Vagina (tissue), 2 donors: ENCODE data around the gene THY1. TPM values are rescaled to one million over a fixed set of nuclear protein-coding genes. Genes with fewer than 3 reads are reported as not detected.

Experiments used
- DNase-seq, 2 donors: peaks; one replicate each; pipeline ENCODE4 v3.0.0-alpha.2; 2017; ENCODE audit errors: extremely low spot score in 2 of 2
- H3K27ac ChIP-seq: fragments of 200-600 bp; sonication (generic); one replicate; pipeline ENCODE4 v1.5.1; 2019
- H3K27me3 ChIP-seq: fragments of 200-600 bp; sonication (generic); one replicate; pipeline ENCODE4 v1.5.1; 2019
- H3K36me3 ChIP-seq, 2 donors: fragments of 200-600 bp; sonication (generic); one replicate each; pipeline ENCODE4 v1.5.1; 2017 to 2019
- H3K4me1 ChIP-seq: fragments of 200-600 bp; sonication (generic); one replicate; pipeline ENCODE4 v1.5.1; 2019
- H3K4me3 ChIP-seq, 2 donors: fragments of 200-600 bp; sonication (generic); 1 replicate in 1 of 2; 2 replicates in 1 of 2; pipeline ENCODE4 v1.5.1; 2016 to 2019
- H3K9me3 ChIP-seq: fragments of 200-600 bp; sonication (generic); one replicate; pipeline ENCODE4 v1.5.1; 2019
- CTCF ChIP-seq, 3 experiments: fragments of 450-650 bp in 2 of 3; fragments of 200-600 bp in 1 of 3; sonication (generic) in 1 of 3; IDR thresholded peaks; one replicate each; pipeline ENCODE4 v1.5.1; 2017 to 2019; ENCODE audit warnings: antibody characterized with exemption in 3 of 3, mild to moderate bottlenecking in 2 of 3, moderate library complexity in 2 of 3
- POLR2A ChIP-seq, 2 donors: fragments of 450-650 bp; IDR thresholded peaks; one replicate each; pipeline ENCODE4 v1.6.1; 2017; ENCODE audit warnings: antibody characterized with exemption in 2 of 2, mild to moderate bottlenecking in 2 of 2, moderate library complexity in 2 of 2
- POLR2AphosphoS5 ChIP-seq, 2 donors: sonication (generic); formaldehyde crosslinking; IDR thresholded peaks; one replicate each; pipeline ENCODE4 v1.9.0; 2017; ENCODE audit warnings: antibody characterized with exemption in 2 of 2, mild to moderate bottlenecking in 2 of 2, low read depth in 1 of 2; ENCODE audit not compliant: insufficient read depth in 1 of 2
- intact Hi-C: fragments of 100-400 bp; cut with DNase I; formaldehyde crosslinking; loops from one replicate; pipeline ENCODE4 v1.15.1; 2023
- small RNA-seq: library from RNA; depleted of rRNA; stranded (forward); fragments of <200 nt; gene quantifications from one replicate; pipeline ENCODE3, GENCODE V24; 2016
- total RNA-seq: library from RNA; depleted of rRNA; stranded (reverse); fragments of >200 nt; gene quantifications from one replicate; pipeline ENCODE4 v1.2.3, GENCODE V29; 2016

THY1 gene
- total RNA-seq, 1 donor from 2014 or later, result 48.9 TPM

GRCh38 chr11:119370486-119371046, 52.4 kb downstream of the THY1 start:
- Histone ChIP-seq H3K4me1 (peaks cover 79% of the 10 kb centered on the region), H3K27me3 (no peaks in the 10 kb centered on the region), H3K27ac (peak overlapping the region; percentile 42), H3K9me3 (no peaks in the 10 kb centered on the region), H3K4me3 (no peak overlapping the region), H3K36me3 (no peaks in the 10 kb centered on the region)
- no peak for TF ChIP-seq POLR2A (IDR thresholded peaks at IDR 0.05)
- peak in 1 of 2 donors; percentile 12 for TF ChIP-seq POLR2AphosphoS5 (IDR thresholded peaks at IDR 0.05; ENCODE audit: insufficient read depth in 1 of 2, low read depth in 1 of 2)
- no peak for TF ChIP-seq CTCF (IDR thresholded peaks at IDR 0.05)
- intact Hi-C loops, result no loop called here
- DNase-seq, result no peak

GRCh38 chr11:119369132-119369925, 53.6 kb downstream of the THY1 start:
- no peaks in the 10 kb centered on the region for H3K36me3 ChIP-seq
- no peaks in the 10 kb centered on the region for H3K9me3 ChIP-seq
- no peak overlapping the region for H3K4me3 ChIP-seq
- no peak for DNase-seq
- peaks cover 73% of the 10 kb centered on the region for H3K4me1 ChIP-seq
- peak overlapping the region; percentile 79 for H3K27ac ChIP-seq
- TF ChIP-seq CTCF (IDR thresholded peaks at IDR 0.05), result no peak
- TF ChIP-seq POLR2A (IDR thresholded peaks at IDR 0.05), result no peak
- no peak for TF ChIP-seq POLR2AphosphoS5 (IDR thresholded peaks at IDR 0.05; ENCODE audit: insufficient read depth in 1 of 2, low read depth in 1 of 2)
- intact Hi-C loops, result no loop called here
- H3K27me3 ChIP-seq, result no peaks in the 10 kb centered on the region

- Histone ChIP-seq H3K27ac (peak overlapping the region; percentile 79), H3K4me3 (no peak overlapping the region), H3K36me3 (no peaks in the 10 kb centered on the region), H3K4me1 (peaks cover 70% of the 10 kb centered on the region), H3K9me3 (no peaks in the 10 kb centered on the region), H3K27me3 (no peaks in the 10 kb centered on the region)
- no peak for TF ChIP-seq CTCF (IDR thresholded peaks at IDR 0.05)
- TF ChIP-seq POLR2AphosphoS5 (IDR thresholded peaks at IDR 0.05; ENCODE audit: insufficient read depth in 1 of 2, low read depth in 1 of 2), result peak; percentile 53 to 78
- intact Hi-C loops, result no loop called here
- DNase-seq, result no peak
These were observed 54.6 kb downstream of the THY1 start for GRCh38 chr11:119368121-119369034.

- Histone ChIP-seq H3K4me3 (no peak overlapping the region), H3K27ac (peak overlapping the region; percentile 79), H3K27me3 (no peaks in the 10 kb centered on the region), H3K36me3 (no peaks in the 10 kb centered on the region), H3K9me3 (no peaks in the 10 kb centered on the region), H3K4me1 (peaks cover 75% of the 10 kb centered on the region)
- TF ChIP-seq POLR2AphosphoS5 (IDR thresholded peaks at IDR 0.05; ENCODE audit: insufficient read depth in 1 of 2, low read depth in 1 of 2), result no peak
- no peak for TF ChIP-seq CTCF (IDR thresholded peaks at IDR 0.05)
- no peak for TF ChIP-seq POLR2A (IDR thresholded peaks at IDR 0.05)
- intact Hi-C loops, result no loop called here
- DNase-seq, result no peak
These were observed 55.3 kb downstream of the THY1 start for GRCh38 chr11:119367661-119368120.

Small RNA genes within 50 kb of the gene (small RNA-seq; reads per million reads assigned to genes)
- not detected for gene AP003396.4

Other genes starting within 250 kb of the THY1 start
- 0.25 TPM for gene NHERF4, start 237.7 kb downstream of the THY1 start, total RNA-seq
- gene CBL, start 216.8 kb downstream of the THY1 start, total RNA-seq, result 15.5 TPM
- 295 TPM for gene MCAM, start 106.0 kb downstream of the THY1 start, total RNA-seq
- gene RNF26, start 88.6 kb downstream of the THY1 start, total RNA-seq, result 19.6 TPM
- gene C1QTNF5, start 82.3 kb downstream of the THY1 start, total RNA-seq, result 32.2 TPM
- gene MFRP, start 76.5 kb downstream of the THY1 start, total RNA-seq, result not detected
- gene USP2, start 41.5 kb downstream of the THY1 start, total RNA-seq, result 2.5 TPM